Hepatocyte (in vitro differentiated cells): Measurements from ENCODE around the gene NR6A1. TPM values are rescaled to one million over a fixed set of nuclear protein-coding genes. Genes with fewer than 3 reads are reported as not detected.

Source experiments
- DNase-seq: peaks from one replicate; pipeline ENCODE4 v3.0.0-alpha.2; 2016; ENCODE audit warnings: low spot score
- H2AFZ ChIP-seq: fragments of 200-600 bp; sonication (generic); 2 replicates; pipeline ENCODE4 v1.6.0; 2016; ENCODE audit warnings: antibody characterized with exemption, mild to moderate bottlenecking
- H3K27ac ChIP-seq: fragments of 200-600 bp; sonication (generic); 2 replicates; pipeline ENCODE4 v1.5.1; 2016; ENCODE audit warnings: mild to moderate bottlenecking
- H3K27me3 ChIP-seq: fragments of 200-600 bp; sonication (generic); 2 replicates; pipeline ENCODE4 v1.6.1; 2016
- H3K36me3 ChIP-seq: fragments of 200-600 bp; sonication (generic); replicated peaks from 2 replicates; pipeline ENCODE4 v1.5.1; 2016; ENCODE audit warnings: low read depth; ENCODE audit not compliant: insufficient read depth
- H3K4me1 ChIP-seq: fragments of 200-600 bp; sonication (generic); 2 replicates; pipeline ENCODE4 v1.5.1; 2016; ENCODE audit warnings: mild to moderate bottlenecking, moderate library complexity; ENCODE audit not compliant: insufficient read depth
- H3K4me2 ChIP-seq: fragments of 200-600 bp; sonication (generic); 2 replicates; pipeline ENCODE4 v1.6.0; 2016
- H3K4me3 ChIP-seq: fragments of 200-600 bp; sonication (generic); 2 replicates; pipeline ENCODE4 v1.5.1; 2016; ENCODE audit warnings: mild to moderate bottlenecking
- H3K79me2 ChIP-seq: fragments of 200-600 bp; sonication (generic); 2 replicates; pipeline ENCODE4 v1.6.0; 2017; ENCODE audit warnings: mild to moderate bottlenecking
- H3K9me2 ChIP-seq: fragments of 200-600 bp; sonication (generic); replicated peaks from 2 replicates; pipeline ENCODE4 v1.6.0; 2017; ENCODE audit warnings: mild to moderate bottlenecking; ENCODE audit not compliant: insufficient read depth
- H3K9me3 ChIP-seq: fragments of 200-600 bp; sonication (generic); 2 replicates; pipeline ENCODE4 v1.5.1; 2016; ENCODE audit warnings: low read depth, mild to moderate bottlenecking
- H4K20me1 ChIP-seq: fragments of 200-600 bp; sonication (generic); 2 replicates; pipeline ENCODE4 v1.6.0; 2016; ENCODE audit warnings: mild to moderate bottlenecking; ENCODE audit not compliant: insufficient read depth, poor library complexity, severe bottlenecking
- CTCF ChIP-seq: fragments of 200-600 bp; sonication (generic); IDR thresholded peaks from 2 replicates; pipeline ENCODE4 v1.5.1; 2016; ENCODE audit warnings: antibody characterized with exemption, mild to moderate bottlenecking; ENCODE audit not compliant: poor library complexity
- EZH2 ChIP-seq: fragments of 200-600 bp; sonication (generic); IDR thresholded peaks from 2 replicates; pipeline ENCODE4 v1.6.1; 2016; ENCODE audit warnings: antibody characterized with exemption, mild to moderate bottlenecking, borderline replicate concordance
- EZH2phosphoT487 ChIP-seq: fragments of 200-600 bp; sonication (generic); IDR thresholded peaks from one replicate; pipeline ENCODE4 v1.6.1; 2018; ENCODE audit warnings: antibody characterized with exemption, mild to moderate bottlenecking, low read depth, moderate library complexity; ENCODE audit not compliant: unreplicated experiment, severe bottlenecking
- WGBS: methylation state at CpG from one replicate; pipeline ENCODE4 v1.1.6; 2016; ENCODE audit warnings: low lambda C conversion rate; ENCODE audit errors: missing lambda C conversion rate; 5-methylcytosine and 5-hydroxymethylcytosine counted together
- polyA plus RNA-seq: library from polyadenylated mRNA; unstranded; fragments of >200 nt; fragmentation: Nextera tagmentation; extraction: Ambion mirVana; gene quantifications from 2 replicates; pipeline ENCODE4 v1.2.1, GENCODE V29; 2016
- total RNA-seq: library from RNA; depleted of rRNA; stranded (reverse); fragments of >200 nt; gene quantifications from 2 replicates; pipeline ENCODE4 v1.2.3, GENCODE V29; 2014

NR6A1 gene
- total and polyA plus RNA-seq, 2 experiments from 2014 or later = 1.2 to 4.0 TPM

GRCh38 chr9:124758061-124758460 is 13.1 kb downstream of the NR6A1 start:
- Histone ChIP-seq H3K9me3 (no peaks in the 10 kb centered on the region), H3K27ac (no peak overlapping the region), H3K79me2 (peaks cover 71% of the 10 kb centered on the region), H3K4me1 (peaks cover 13% of the 10 kb centered on the region), H4K20me1 (no peaks in the 10 kb centered on the region), H3K36me3 (no peaks in the 10 kb centered on the region), H2AFZ (no peak overlapping the region), H3K9me2 (no peaks in the 10 kb centered on the region), H3K4me3 (no peak overlapping the region), H3K27me3 (no peaks in the 10 kb centered on the region), H3K4me2 (peak overlapping the region; percentile 58)
- no peak for DNase-seq
- TF ChIP-seq CTCF (no peak), EZH2 (no peak), EZH2phosphoT487 (no peak)
- 12% methylated on average over 3 of the region's 3 CpGs for WGBS

- Histone ChIP-seq H3K27me3 (no peaks in the 10 kb centered on the region), H3K9me2 (no peaks in the 10 kb centered on the region), H4K20me1 (no peaks in the 10 kb centered on the region), H3K79me2 (peaks cover 66% of the 10 kb centered on the region), H3K9me3 (no peaks in the 10 kb centered on the region), H2AFZ (no peak overlapping the region), H3K4me1 (peaks cover 13% of the 10 kb centered on the region), H3K4me3 (no peak overlapping the region), H3K36me3 (no peaks in the 10 kb centered on the region), H3K27ac (no peak overlapping the region), H3K4me2 (peak overlapping the region; percentile 58)
- no peak for DNase-seq
- 13% methylated on average over 6 of the region's 6 CpGs for WGBS
- no peak for TF ChIP-seq CTCF
- no peak for TF ChIP-seq EZH2phosphoT487
- TF ChIP-seq EZH2 = no peak
Measured at GRCh38 chr9:124757616-124758015, 13.5 kb downstream of the NR6A1 start.

- Histone ChIP-seq H3K4me2 (no peak overlapping the region), H4K20me1 (no peaks in the 10 kb centered on the region), H3K9me3 (no peaks in the 10 kb centered on the region), H3K27me3 (no peaks in the 10 kb centered on the region), H3K4me1 (peaks cover 13% of the 10 kb centered on the region), H3K27ac (no peak overlapping the region), H3K9me2 (no peaks in the 10 kb centered on the region), H3K36me3 (no peaks in the 10 kb centered on the region), H3K4me3 (no peak overlapping the region), H3K79me2 (peaks cover 61% of the 10 kb centered on the region), H2AFZ (no peak overlapping the region)
- TF ChIP-seq EZH2phosphoT487 (no peak), EZH2 (no peak), CTCF (no peak)
- DNase-seq = no peak
- 83% methylated on average over 2 of the region's 2 CpGs for WGBS
Measured at GRCh38 chr9:124756011-124756410, 15.1 kb downstream of the NR6A1 start.

- 62% methylated on average over 3 of the region's 3 CpGs for WGBS
- Histone ChIP-seq H2AFZ (no peak overlapping the region), H3K4me2 (no peak overlapping the region), H3K9me3 (no peaks in the 10 kb centered on the region), H3K36me3 (no peaks in the 10 kb centered on the region), H3K4me1 (peaks cover 13% of the 10 kb centered on the region), H3K4me3 (no peak overlapping the region), H3K9me2 (no peaks in the 10 kb centered on the region), H3K79me2 (peaks cover 56% of the 10 kb centered on the region), H3K27ac (no peak overlapping the region), H3K27me3 (no peaks in the 10 kb centered on the region), H4K20me1 (no peaks in the 10 kb centered on the region)
- no peak for TF ChIP-seq EZH2phosphoT487
- no peak for TF ChIP-seq EZH2
- TF ChIP-seq CTCF = no peak
- DNase-seq = no peak
Measured at GRCh38 chr9:124755061-124755460, 16.1 kb downstream of the NR6A1 start.
